Measurements from ENCODE around the gene HOXB3.
A peak's percentile ranks its signal among the peaks of the same experiment; 100 is the strongest.

GRCh38 chr17:48610282-48611211 lies 20.5 kb upstream of the HOXB3 start, which contains the start of gene HOXB7:
- TF ChIP-seq CTCF (IDR thresholded peaks at IDR 0.05) (no peak), EP300 (IDR thresholded peaks at IDR 0.05) (no peak), POLR2AphosphoS5 (IDR thresholded peaks at IDR 0.05) (peak in 3 of 4 donors; percentile 39 to 52 (median 48))

Measured in sigmoid colon (tissue), 4 donors.